Breast epithelium (tissue), 4 donors: Measurements from ENCODE around the gene OR1F1. TPM values are rescaled to one million over a fixed set of nuclear protein-coding genes. Genes with fewer than 3 reads are reported as not detected.
"Not testable (repeated sequence)": the region's sequence is repeated elsewhere in the genome, so short reads cannot be mapped to it uniquely, and the experiment has no call there.

Source experiments
- DNase-seq, 2 donors: peaks; one replicate each; pipeline ENCODE4 v3.0.0-alpha.2; 2019; ENCODE audit warnings: low spot score in 2 of 2
- H3K27ac ChIP-seq, 2 donors: fragments of 200-600 bp; sonication (generic) in 1 of 2; one replicate each; pipeline ENCODE4 v1.5.1; 2016 to 2019; ENCODE audit warnings: mild to moderate bottlenecking in 1 of 2
- H3K27me3 ChIP-seq, 2 donors: fragments of 200-600 bp; sonication (generic) in 1 of 2; one replicate each; pipeline versions ENCODE4 v1.5.1 to v1.6.0; 2017 to 2019; ENCODE audit warnings: control low read depth in 1 of 2, mild to moderate bottlenecking in 1 of 2
- H3K36me3 ChIP-seq: fragments of 200-600 bp; one replicate; pipeline ENCODE4 v1.5.1; 2019
- H3K4me1 ChIP-seq, 2 donors: fragments of 200-600 bp; sonication (generic); one replicate each; pipeline ENCODE4 v1.5.1; 2016 to 2019; ENCODE audit warnings: control low read depth in 1 of 2
- H3K4me3 ChIP-seq, 3 donors: fragments of 200-600 bp; sonication (generic); 1 replicate in 2 of 3; 2 replicates in 1 of 3; pipeline ENCODE4 v1.5.1; 2016 to 2019; ENCODE audit warnings: mild to moderate bottlenecking in 3 of 3, moderate library complexity in 2 of 3
- H3K9me3 ChIP-seq, 2 donors: fragments of 200-600 bp; sonication (generic) in 1 of 2; one replicate each; pipeline ENCODE4 v1.5.1; 2016 to 2019; ENCODE audit warnings: control low read depth in 1 of 2
- CTCF ChIP-seq, 3 donors: fragments of 450-650 bp; IDR thresholded peaks; one replicate each; pipeline ENCODE4 v1.5.1; 2016 to 2017; ENCODE audit warnings: antibody characterized with exemption in 3 of 3, mild to moderate bottlenecking in 3 of 3, moderate library complexity in 3 of 3
- POLR2A ChIP-seq: fragments of 450-650 bp; IDR thresholded peaks from one replicate; pipeline ENCODE4 v1.6.1; 2016; ENCODE audit warnings: antibody characterized with exemption, mild to moderate bottlenecking, moderate library complexity
- POLR2AphosphoS5 ChIP-seq, 3 donors: sonication (generic); formaldehyde crosslinking; IDR thresholded peaks; one replicate each; pipeline ENCODE4 v1.6.1; 2017; ENCODE audit warnings: antibody characterized with exemption in 3 of 3
- intact Hi-C: fragments of 100-400 bp; cut with DNase I; formaldehyde crosslinking; loops from one replicate; pipeline ENCODE4 v1.15.1; 2023; ENCODE audit warnings: low total_unique reads
- total RNA-seq, 3 donors: library from RNA; depleted of rRNA; stranded (reverse); fragments of >200 nt; gene quantifications; one replicate each; pipeline ENCODE4 v1.1.0, GENCODE V29; 2016

The OR1F1 gene
- total RNA-seq, 3 donors from 2014 or later = not detected

- Histone ChIP-seq H3K36me3 (no peaks in the 10 kb centered on the region), H3K4me1 (no peaks in the 10 kb centered on the region), H3K4me3 (no peak overlapping the region), H3K27ac (no peak overlapping the region), H3K9me3 (peaks cover 0 to 3% of the 10 kb centered on the region in 2 donors), H3K27me3 (peaks cover 0 to 70% of the 10 kb centered on the region in 2 donors)
- no peak for TF ChIP-seq POLR2AphosphoS5 (IDR thresholded peaks at IDR 0.05)
- TF ChIP-seq CTCF (IDR thresholded peaks at IDR 0.05) = no peak
- TF ChIP-seq POLR2A = no peak
- intact Hi-C loops = loop anchor here (1.0 to 2.0 kb wide), 2 partner anchors 16 to 53 kb away; no protein-coding TSS in a partner anchor
- DNase-seq = no peak
Observed at GRCh38 chr16:3195975-3196374, 8.0 kb downstream of the OR1F1 start.

GRCh38 chr16:3197694-3198333 lies 9.8 kb downstream of the OR1F1 start:
- H3K9me3 ChIP-seq, H3K4me1 ChIP-seq, H3K4me3 ChIP-seq, H3K36me3 ChIP-seq, H3K27ac ChIP-seq, DNase-seq, intact Hi-C loops: not testable (repeated sequence)
- H3K27me3 ChIP-seq = peaks cover 0 to 51% of the 10 kb centered on the region in 2 donors

- TF ChIP-seq POLR2A = no peak
- no peak for TF ChIP-seq CTCF (IDR thresholded peaks at IDR 0.05)
- no peak for TF ChIP-seq POLR2AphosphoS5 (IDR thresholded peaks at IDR 0.05)
- H3K36me3 ChIP-seq = no peaks in the 10 kb centered on the region
- intact Hi-C loops = no loop called here
- peaks cover under 1 to 6% of the 10 kb centered on the region in 2 donors for H3K9me3 ChIP-seq
- H3K27ac ChIP-seq = no peak overlapping the region
- no peaks in the 10 kb centered on the region for H3K4me1 ChIP-seq
- DNase-seq = no peak
- H3K4me3 ChIP-seq = no peak overlapping the region
- peaks cover 0 to 45% of the 10 kb centered on the region in 2 donors for H3K27me3 ChIP-seq
Observed at GRCh38 chr16:3198334-3199072, 10.5 kb downstream of the OR1F1 start.

GRCh38 chr16:3202903-3203539 lies 15.0 kb downstream of the OR1F1 start:
- peaks cover 0 to 11% of the 10 kb centered on the region in 2 donors for H3K27me3 ChIP-seq
- H3K4me3 ChIP-seq = no peak overlapping the region
- no peaks in the 10 kb centered on the region for H3K36me3 ChIP-seq
- peaks cover 23 to 25% of the 10 kb centered on the region in 2 donors for H3K9me3 ChIP-seq
- intact Hi-C loops = no loop called here
- TF ChIP-seq POLR2AphosphoS5 (IDR thresholded peaks at IDR 0.05) (no peak), CTCF (IDR thresholded peaks at IDR 0.05) (no peak), POLR2A (no peak)
- H3K4me1 ChIP-seq = no peaks in the 10 kb centered on the region
- no peak for DNase-seq
- H3K27ac ChIP-seq = no peak overlapping the region

- H3K36me3 ChIP-seq, intact Hi-C loops, DNase-seq, H3K4me3 ChIP-seq, H3K27me3 ChIP-seq, H3K27ac ChIP-seq, H3K4me1 ChIP-seq: not testable (repeated sequence)
- peaks cover 22 to 23% of the 10 kb centered on the region in 2 donors for H3K9me3 ChIP-seq
Observed at GRCh38 chr16:3205939-3206338, 17.9 kb downstream of the OR1F1 start.
